IgD-negative memory B cell (primary cell): ENCODE results near the gene CCDC85A. TPM values are rescaled to one million over a fixed set of nuclear protein-coding genes. Genes with fewer than 3 reads are reported as not detected.

Experiments
- H3K27ac Mint-ChIP-seq, 3 donors: one replicate each; pipeline ENCODE4 v1.8.0; 2020 to 2022; ENCODE audit warnings: mild to moderate bottlenecking in 3 of 3, mixed read lengths in 3 of 3, moderate library complexity in 1 of 3
- H3K27me3 Mint-ChIP-seq: one replicate; pipeline ENCODE4 v1.8.0; 2021; ENCODE audit warnings: mixed read lengths
- H3K36me3 Mint-ChIP-seq: one replicate; pipeline ENCODE4 v1.8.0; 2020; ENCODE audit warnings: mild to moderate bottlenecking, mixed read lengths
- H3K4me1 Mint-ChIP-seq, 3 donors: one replicate each; pipeline ENCODE4 v1.8.0; 2020 to 2022; ENCODE audit warnings: mixed read lengths in 3 of 3, mild to moderate bottlenecking in 1 of 3
- H3K4me3 Mint-ChIP-seq, 4 donors: one replicate each; pipeline ENCODE4 v1.8.0; 2020 to 2022; ENCODE audit warnings: mild to moderate bottlenecking in 4 of 4, mixed read lengths in 4 of 4, moderate library complexity in 3 of 4
- H3K9me3 Mint-ChIP-seq, 3 donors: one replicate each; pipeline ENCODE4 v1.8.0; 2020 to 2021; ENCODE audit warnings: mixed read lengths in 3 of 3, mild to moderate bottlenecking in 1 of 3
- polyA plus RNA-seq: library from polyadenylated mRNA; unstranded; fragments of 300-500 nt; fragmentation: Illumina TruSeq; gene quantifications from one replicate; pipeline ENCODE4 v1.2.3, GENCODE V29; 2021

CCDC85A gene
- polyA plus RNA-seq, 1 donor from 2014 or later: 0.15 TPM

GRCh38 chr2:56326346-56326741 is 142.6 kb downstream of the CCDC85A start:
- no peaks in the 10 kb centered on the region for H3K4me1 Mint-ChIP-seq
- no peaks in the 10 kb centered on the region for H3K36me3 Mint-ChIP-seq
- no peaks in the 10 kb centered on the region for H3K27me3 Mint-ChIP-seq
- peaks cover 0 to 2% (median 0%) of the 10 kb centered on the region in 3 donors for H3K9me3 Mint-ChIP-seq
- H3K27ac Mint-ChIP-seq: no peak overlapping the region
- H3K4me3 Mint-ChIP-seq: no peak overlapping the region

- Mint-ChIP-seq H3K27me3 (no peaks in the 10 kb centered on the region), H3K27ac (no peak overlapping the region), H3K9me3 (no peaks in the 10 kb centered on the region), H3K4me3 (no peak overlapping the region), H3K4me1 (peaks cover 0 to 4% (median 3%) of the 10 kb centered on the region in 3 donors), H3K36me3 (no peaks in the 10 kb centered on the region)
Observed at GRCh38 chr2:56331810-56332209, 148.0 kb downstream of the CCDC85A start.

GRCh38 chr2:56333812-56334485 is 150.2 kb downstream of the CCDC85A start:
- no peaks in the 10 kb centered on the region for H3K27me3 Mint-ChIP-seq
- H3K4me1 Mint-ChIP-seq: peaks cover 0 to 10% (median 5%) of the 10 kb centered on the region in 3 donors
- H3K36me3 Mint-ChIP-seq: no peaks in the 10 kb centered on the region
- peaks cover 0 to 3% (median 0%) of the 10 kb centered on the region in 3 donors for H3K9me3 Mint-ChIP-seq
- H3K27ac Mint-ChIP-seq: no peak overlapping the region
- no peak overlapping the region for H3K4me3 Mint-ChIP-seq

- Mint-ChIP-seq H3K27me3 (no peaks in the 10 kb centered on the region), H3K27ac (no peak overlapping the region), H3K36me3 (no peaks in the 10 kb centered on the region), H3K4me3 (no peak overlapping the region), H3K4me1 (peaks cover 0 to 10% (median 7%) of the 10 kb centered on the region in 3 donors), H3K9me3 (peaks cover 0 to 3% (median 0%) of the 10 kb centered on the region in 3 donors)
Observed at GRCh38 chr2:56334622-56335021, 150.8 kb downstream of the CCDC85A start.

GRCh38 chr2:56335101-56335500 is 151.3 kb downstream of the CCDC85A start:
- H3K36me3 Mint-ChIP-seq: no peaks in the 10 kb centered on the region
- H3K4me3 Mint-ChIP-seq: no peak overlapping the region
- peaks cover 0 to 3% (median 0%) of the 10 kb centered on the region in 3 donors for H3K9me3 Mint-ChIP-seq

GRCh38 chr2:56337342-56337741 is 153.6 kb downstream of the CCDC85A start:
- no peaks in the 10 kb centered on the region for H3K27me3 Mint-ChIP-seq
- peak overlapping the region in 1 of 4 donors; percentile 56 for H3K4me3 Mint-ChIP-seq
- peaks cover 0 to 3% (median 0%) of the 10 kb centered on the region in 3 donors for H3K9me3 Mint-ChIP-seq
- peaks cover 2% of the 10 kb centered on the region for H3K36me3 Mint-ChIP-seq
- H3K4me1 Mint-ChIP-seq: peaks cover 0 to 10% (median 7%) of the 10 kb centered on the region in 3 donors
- no peak overlapping the region for H3K27ac Mint-ChIP-seq

More at GRCh38 chr2:56335101-56335500, 151.3 kb downstream of the CCDC85A start:
- Mint-ChIP-seq H3K27ac (no peak overlapping the region), H3K27me3 (no peaks in the 10 kb centered on the region), H3K4me1 (peaks cover 0 to 10% (median 7%) of the 10 kb centered on the region in 3 donors)

- Mint-ChIP-seq H3K9me3 (peaks cover 0 to 3% (median 0%) of the 10 kb centered on the region in 3 donors), H3K36me3 (peaks cover 2% of the 10 kb centered on the region), H3K27ac (no peak overlapping the region), H3K27me3 (no peaks in the 10 kb centered on the region), H3K4me1 (peaks cover 0 to 10% (median 7%) of the 10 kb centered on the region in 3 donors), H3K4me3 (peak overlapping the region in 1 of 4 donors; percentile 45)
Observed at GRCh38 chr2:56338232-56338631, 154.4 kb downstream of the CCDC85A start.

- no peaks in the 10 kb centered on the region for H3K4me1 Mint-ChIP-seq
- H3K4me3 Mint-ChIP-seq: no peak overlapping the region
- peaks cover 0 to 4% (median 0%) of the 10 kb centered on the region in 3 donors for H3K9me3 Mint-ChIP-seq
- no peak overlapping the region for H3K27ac Mint-ChIP-seq
- H3K36me3 Mint-ChIP-seq: peaks cover 2% of the 10 kb centered on the region
- no peaks in the 10 kb centered on the region for H3K27me3 Mint-ChIP-seq
Observed at GRCh38 chr2:56344771-56345170, 161.0 kb downstream of the CCDC85A start.

GRCh38 chr2:56347881-56348280 is 164.1 kb downstream of the CCDC85A start:
- H3K4me1 Mint-ChIP-seq: no peaks in the 10 kb centered on the region
- no peak overlapping the region for H3K27ac Mint-ChIP-seq
- H3K4me3 Mint-ChIP-seq: no peak overlapping the region
- peaks cover 0 to 4% (median 0%) of the 10 kb centered on the region in 3 donors for H3K9me3 Mint-ChIP-seq
- no peaks in the 10 kb centered on the region for H3K36me3 Mint-ChIP-seq
- no peaks in the 10 kb centered on the region for H3K27me3 Mint-ChIP-seq

- H3K27ac Mint-ChIP-seq: no peak overlapping the region
- peak overlapping the region in 1 of 4 donors; percentile 17 for H3K4me3 Mint-ChIP-seq
- H3K27me3 Mint-ChIP-seq: no peaks in the 10 kb centered on the region
- no peaks in the 10 kb centered on the region for H3K36me3 Mint-ChIP-seq
- no peaks in the 10 kb centered on the region for H3K4me1 Mint-ChIP-seq
- peaks cover 0 to 3% (median 0%) of the 10 kb centered on the region in 3 donors for H3K9me3 Mint-ChIP-seq
Observed at GRCh38 chr2:56348392-56349210, 164.8 kb downstream of the CCDC85A start.

GRCh38 chr2:56357655-56358295 is 174.0 kb downstream of the CCDC85A start:
- no peak overlapping the region for H3K27ac Mint-ChIP-seq
- H3K4me1 Mint-ChIP-seq: no peaks in the 10 kb centered on the region
- H3K4me3 Mint-ChIP-seq: no peak overlapping the region
- H3K9me3 Mint-ChIP-seq: peaks cover 3 to 4% (median 4%) of the 10 kb centered on the region in 3 donors
- no peaks in the 10 kb centered on the region for H3K36me3 Mint-ChIP-seq
- no peaks in the 10 kb centered on the region for H3K27me3 Mint-ChIP-seq

- no peaks in the 10 kb centered on the region for H3K27me3 Mint-ChIP-seq
- no peaks in the 10 kb centered on the region for H3K36me3 Mint-ChIP-seq
- no peak overlapping the region for H3K27ac Mint-ChIP-seq
- no peak overlapping the region for H3K4me3 Mint-ChIP-seq
- peaks cover 3 to 4% (median 4%) of the 10 kb centered on the region in 3 donors for H3K9me3 Mint-ChIP-seq
- H3K4me1 Mint-ChIP-seq: no peaks in the 10 kb centered on the region
Observed at GRCh38 chr2:56361844-56362243, 178.1 kb downstream of the CCDC85A start.

- Mint-ChIP-seq H3K4me3 (no peak overlapping the region), H3K27me3 (no peaks in the 10 kb centered on the region), H3K27ac (no peak overlapping the region), H3K36me3 (no peaks in the 10 kb centered on the region), H3K4me1 (no peaks in the 10 kb centered on the region), H3K9me3 (peaks cover 1 to 3% (median 3%) of the 10 kb centered on the region in 3 donors)
Observed at GRCh38 chr2:56364902-56365301, 181.1 kb downstream of the CCDC85A start.

GRCh38 chr2:56369316-56369715 is 185.5 kb downstream of the CCDC85A start:
- Mint-ChIP-seq H3K4me3 (no peak overlapping the region), H3K27ac (no peak overlapping the region), H3K4me1 (peaks cover 0 to 3% (median 0%) of the 10 kb centered on the region in 3 donors), H3K9me3 (peaks cover 0 to 3% (median 0%) of the 10 kb centered on the region in 3 donors), H3K27me3 (no peaks in the 10 kb centered on the region), H3K36me3 (no peaks in the 10 kb centered on the region)
